Measurements from ENCODE around the gene ZFAND3.
"Not testable (repeated sequence)": the region's sequence is repeated elsewhere in the genome, so short reads cannot be mapped to it uniquely, and the experiment has no call there.

GRCh38 chr6:38124224-38124926 is 304.8 kb downstream of the ZFAND3 start:
- not testable (repeated sequence) for TF ChIP-seq CTCF (IDR thresholded peaks at IDR 0.05; ENCODE audit: borderline replicate concordance, extremely low read depth, low read length, poor library complexity, severe bottlenecking); EZH2 (IDR thresholded peaks at IDR 0.05; ENCODE audit: borderline replicate concordance, low read depth, low read length, severe bottlenecking)
